Thyroid gland (tissue), 4 donors: ENCODE data around the gene KIF18B. TPM values are rescaled to one million over a fixed set of nuclear protein-coding genes. Genes with fewer than 3 reads are reported as not detected.

Source experiments
- DNase-seq, 2 donors: peaks; one replicate each; pipeline ENCODE4 v3.0.0-alpha.2; 2019
- H3K27ac ChIP-seq, 3 donors: fragments of 200-600 bp; sonication (generic); 1 replicate in 2 of 3; 2 replicates in 1 of 3; pipeline ENCODE4 v1.5.1; 2016 to 2019; ENCODE audit warnings: mild to moderate bottlenecking in 1 of 3, moderate library complexity in 1 of 3
- H3K27me3 ChIP-seq: fragments of 200-600 bp; sonication (generic); one replicate; pipeline ENCODE4 v1.5.1; 2019
- H3K36me3 ChIP-seq, 2 donors: fragments of 200-600 bp; sonication (generic); one replicate each; pipeline ENCODE4 v1.5.1; 2016 to 2019
- H3K4me1 ChIP-seq, 2 donors: fragments of 200-600 bp; sonication (generic); one replicate each; pipeline ENCODE4 v1.5.1; 2017 to 2019
- H3K4me3 ChIP-seq, 3 donors: fragments of 200-600 bp; sonication (generic); replicated peaks in 1 of 3; 1 replicate in 2 of 3; 2 replicates in 1 of 3; pipeline ENCODE4 v1.5.1; 2016; ENCODE audit warnings: mild to moderate bottlenecking in 1 of 3
- H3K9me3 ChIP-seq: fragments of 200-600 bp; sonication (generic); one replicate; pipeline ENCODE4 v1.5.1; 2017
- POLR2A ChIP-seq, 2 donors: fragments of 450-650 bp; IDR thresholded peaks; one replicate each; pipeline ENCODE4 v1.6.1; 2017; ENCODE audit warnings: antibody characterized with exemption in 2 of 2, mild to moderate bottlenecking in 2 of 2, moderate library complexity in 1 of 2
- WGBS, 2 donors: methylation state at CpG; one replicate each; pipeline ENCODE4 v1.1.5; 2017; 5-methylcytosine and 5-hydroxymethylcytosine counted together
- intact Hi-C: fragments of 100-400 bp; cut with DNase I; formaldehyde crosslinking; loops from one replicate; pipeline ENCODE4 v1.15.1; 2023
- total RNA-seq, 4 donors: library from RNA; depleted of rRNA; stranded (reverse); fragments of >200 nt; gene quantifications; one replicate each; pipeline ENCODE4 v1.2.3, GENCODE V29; 2016
- TF ChIP-seq, protein P1 (sequence below), 6 experiments: fragments of 200-600 bp in 3 of 6; fragments of 450-650 bp in 3 of 6; sonication (generic) in 3 of 6; IDR thresholded peaks; one replicate each; pipeline ENCODE4 v1.5.1; 2016 to 2019; ENCODE audit warnings: antibody characterized with exemption in 6 of 6, mild to moderate bottlenecking in 2 of 6, inconsistent platforms in 1 of 6, moderate library complexity in 1 of 6

KIF18B gene
- total RNA-seq, 4 donors from 2014 or later = 0.11 to 0.50 (median 0.34) TPM; not detected in 1

DNA sequence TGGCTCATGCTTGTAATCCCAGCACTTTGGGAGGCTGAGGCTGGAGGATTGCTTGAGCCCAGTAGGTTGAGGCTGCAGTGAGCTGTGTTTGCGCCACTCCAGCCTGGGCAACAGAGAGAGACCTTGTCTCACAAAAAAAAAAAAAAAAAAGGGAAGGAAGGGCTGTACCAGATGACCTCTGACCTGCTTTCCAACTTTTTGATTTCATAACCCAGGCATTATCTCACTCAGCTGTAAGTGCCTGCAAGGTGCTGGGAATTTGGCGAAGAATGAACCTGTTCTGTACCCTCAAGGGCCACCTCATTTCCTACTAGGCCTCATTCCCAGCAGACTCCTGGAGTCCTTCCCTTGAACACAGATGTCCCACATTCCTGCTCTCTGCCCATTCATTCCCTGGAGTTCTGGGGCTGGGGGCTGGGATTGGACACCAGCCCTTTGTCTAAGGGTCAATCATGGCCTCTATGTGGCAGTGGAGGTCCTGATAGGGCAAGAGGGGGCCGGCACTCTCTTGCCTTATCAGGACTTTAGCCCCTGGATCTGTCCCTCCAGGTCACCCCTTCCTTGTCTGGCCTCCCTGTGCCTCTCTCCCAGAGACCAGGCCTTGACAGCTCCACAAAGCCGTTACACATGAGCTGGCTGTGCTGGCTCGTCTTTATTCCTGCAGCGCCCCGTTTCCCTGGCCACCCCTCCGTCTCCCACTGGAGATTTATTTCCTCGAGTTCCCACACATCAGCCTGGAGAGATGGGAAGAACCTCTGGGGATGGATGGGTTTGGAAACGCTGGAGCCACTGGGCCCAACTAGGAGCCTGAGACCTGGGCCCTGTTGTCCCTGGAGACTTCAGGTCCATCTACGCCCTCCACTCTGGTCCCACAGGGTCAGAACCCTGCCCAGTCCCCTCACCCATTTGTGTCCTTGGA, 31.5 kb downstream of the KIF18B start:
- H3K4me1 ChIP-seq = peaks cover 7 to 51% of the 10 kb centered on the region in 2 donors
- 65 to 78% methylated on average over 11 of the region's 11 CpGs for WGBS, 2 donors

DNA sequence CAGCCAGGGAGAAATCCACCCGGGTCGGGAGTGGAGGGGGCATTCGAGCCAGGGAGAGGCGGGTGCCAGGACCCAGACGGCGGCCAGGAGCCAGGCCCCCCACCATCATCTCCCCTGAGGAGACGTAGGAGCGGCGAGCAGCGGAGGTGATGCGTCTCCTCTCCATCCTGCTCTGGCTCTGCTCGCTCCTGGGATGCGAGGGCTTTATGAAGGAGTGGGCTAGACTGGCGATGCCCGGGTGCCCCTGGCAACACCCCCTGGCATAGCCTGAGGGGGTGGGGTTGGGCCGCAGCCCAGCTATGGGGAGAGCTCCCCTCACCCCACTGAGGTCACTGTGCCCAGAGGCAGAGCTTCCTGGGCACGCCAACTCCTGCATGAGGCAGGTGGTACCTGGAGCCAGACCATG, 32.2 kb downstream of the KIF18B start, which contains the start of gene GFAP:
Gene GFAP, minus strand, starts transcription at position 180 of the 406 bp plus-strand sequence. Its CDS starts 14 bp downstream, at position 166.
- 76 to 87% methylated on average over 13 to 16 of the region's 17 CpGs for WGBS, 2 donors
- Histone ChIP-seq H3K9me3 (no peaks in the 10 kb centered on the region), H3K36me3 (no peaks in the 10 kb centered on the region), H3K4me3 (no peak within 1 kb of the TSS), H3K27ac (peak within 1 kb of the TSS; percentile 74 to 77 (median 74)), H3K4me1 (peaks cover 7 to 54% of the 10 kb centered on the region in 2 donors), H3K27me3 (no peaks in the 10 kb centered on the region)
- no peak for DNase-seq
- TF ChIP-seq, protein P1, sequence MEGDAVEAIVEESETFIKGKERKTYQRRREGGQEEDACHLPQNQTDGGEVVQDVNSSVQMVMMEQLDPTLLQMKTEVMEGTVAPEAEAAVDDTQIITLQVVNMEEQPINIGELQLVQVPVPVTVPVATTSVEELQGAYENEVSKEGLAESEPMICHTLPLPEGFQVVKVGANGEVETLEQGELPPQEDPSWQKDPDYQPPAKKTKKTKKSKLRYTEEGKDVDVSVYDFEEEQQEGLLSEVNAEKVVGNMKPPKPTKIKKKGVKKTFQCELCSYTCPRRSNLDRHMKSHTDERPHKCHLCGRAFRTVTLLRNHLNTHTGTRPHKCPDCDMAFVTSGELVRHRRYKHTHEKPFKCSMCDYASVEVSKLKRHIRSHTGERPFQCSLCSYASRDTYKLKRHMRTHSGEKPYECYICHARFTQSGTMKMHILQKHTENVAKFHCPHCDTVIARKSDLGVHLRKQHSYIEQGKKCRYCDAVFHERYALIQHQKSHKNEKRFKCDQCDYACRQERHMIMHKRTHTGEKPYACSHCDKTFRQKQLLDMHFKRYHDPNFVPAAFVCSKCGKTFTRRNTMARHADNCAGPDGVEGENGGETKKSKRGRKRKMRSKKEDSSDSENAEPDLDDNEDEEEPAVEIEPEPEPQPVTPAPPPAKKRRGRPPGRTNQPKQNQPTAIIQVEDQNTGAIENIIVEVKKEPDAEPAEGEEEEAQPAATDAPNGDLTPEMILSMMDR (IDR thresholded peaks at IDR 0.05) = no peak
- no peak for TF ChIP-seq POLR2A (IDR thresholded peaks at IDR 0.05)
- intact Hi-C loops = no loop called here

More for the DNA sequence above, 31.5 kb downstream of the KIF18B start:
- H3K9me3 ChIP-seq = no peaks in the 10 kb centered on the region
- no peaks in the 10 kb centered on the region for H3K36me3 ChIP-seq
- peak; percentile 24 to 37 for DNase-seq
- no peaks in the 10 kb centered on the region for H3K27me3 ChIP-seq
- TF ChIP-seq, protein P1 (IDR thresholded peaks at IDR 0.05) = no peak
- TF ChIP-seq POLR2A (IDR thresholded peaks at IDR 0.05) = no peak
- peak overlapping the region; percentile 74 to 77 (median 74) for H3K27ac ChIP-seq
- H3K4me3 ChIP-seq = no peak overlapping the region
- intact Hi-C loops = no loop called here

DNA sequence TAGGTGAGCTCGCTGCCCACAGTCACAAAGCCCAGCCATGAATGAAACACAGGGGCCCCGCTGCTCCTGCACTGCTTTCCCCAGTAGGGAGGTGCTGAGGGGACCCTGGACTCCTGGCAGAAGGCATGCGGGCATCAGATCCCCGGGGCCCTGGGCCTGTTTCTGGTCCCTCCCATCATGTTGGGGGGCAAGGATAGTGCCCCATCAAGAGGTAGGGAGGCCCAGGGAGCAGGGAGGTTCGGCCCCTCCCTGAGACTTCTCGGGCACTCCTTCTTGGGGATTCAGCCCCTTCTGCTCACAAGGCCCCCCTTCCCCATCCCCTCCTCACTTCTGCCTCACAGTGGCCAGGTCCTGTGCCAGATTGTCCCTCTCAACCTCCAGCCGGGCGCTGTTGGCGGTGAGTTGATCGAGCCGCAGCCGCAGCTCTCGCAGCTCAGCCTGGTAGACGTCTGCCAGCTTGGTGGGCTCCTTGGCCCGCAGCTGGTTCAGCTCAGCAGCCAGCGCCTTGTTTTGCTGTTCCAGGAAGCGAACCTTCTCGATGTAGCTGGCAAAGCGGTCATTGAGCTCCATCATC, 32.8 kb downstream of the KIF18B start:
- WGBS, 2 donors = 82 to 87% methylated on average over 16 to 17 of the region's 19 CpGs
- Histone ChIP-seq H3K9me3 (no peaks in the 10 kb centered on the region), H3K4me3 (no peak overlapping the region), H3K4me1 (peaks cover 7 to 53% of the 10 kb centered on the region in 2 donors), H3K27ac (no peak overlapping the region), H3K36me3 (no peaks in the 10 kb centered on the region), H3K27me3 (no peaks in the 10 kb centered on the region)
- TF ChIP-seq POLR2A (IDR thresholded peaks at IDR 0.05) = no peak
- TF ChIP-seq, protein P1 (IDR thresholded peaks at IDR 0.05) = no peak
- DNase-seq = no peak
- intact Hi-C loops = no loop called here

DNA sequence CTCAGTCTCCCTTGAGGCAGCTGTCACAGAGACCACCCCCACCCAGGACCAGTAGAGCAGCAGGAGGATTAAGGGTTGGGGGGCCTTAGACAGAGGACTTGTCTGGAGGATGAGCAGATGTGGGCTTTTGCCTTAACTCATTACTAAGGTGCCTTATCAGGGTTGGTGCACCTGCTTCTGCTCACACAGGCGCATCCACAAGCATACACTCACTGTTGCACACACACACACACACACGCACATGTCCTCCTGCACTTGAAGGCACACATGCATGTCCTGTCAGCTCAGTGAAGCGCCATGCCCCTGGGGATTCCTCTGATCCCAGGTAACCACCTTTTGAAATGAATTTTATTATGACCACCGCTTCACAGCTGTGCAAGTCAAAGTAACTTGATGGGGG, 33.4 kb downstream of the KIF18B start:
- H3K27me3 ChIP-seq = no peaks in the 10 kb centered on the region
- no peaks in the 10 kb centered on the region for H3K36me3 ChIP-seq
- H3K4me1 ChIP-seq = peaks cover 7 to 48% of the 10 kb centered on the region in 2 donors
- peak; percentile 63 to 75 for DNase-seq
- H3K9me3 ChIP-seq = no peaks in the 10 kb centered on the region
- WGBS, 2 donors = 68 to 77% methylated on average over 4 of the region's 4 CpGs
- TF ChIP-seq, protein P1 (IDR thresholded peaks at IDR 0.05) = no peak
- no peak for TF ChIP-seq POLR2A (IDR thresholded peaks at IDR 0.05)
- H3K4me3 ChIP-seq = no peak overlapping the region
- no peak overlapping the region for H3K27ac ChIP-seq
- intact Hi-C loops = no loop called here
